HepG2 (cell line): Measurements from ENCODE around the gene SFR1. TPM values are rescaled to one million over a fixed set of nuclear protein-coding genes. Genes with fewer than 3 reads are reported as not detected.
A peak's percentile ranks its signal among the peaks of the same experiment; 100 is the strongest.

Experiments
- ARNTL ChIP-seq: sonication (generic); formaldehyde crosslinking; IDR thresholded peaks from 2 replicates; pipeline ENCODE4 v1.4.0; 2020; ENCODE audit warnings: mild to moderate bottlenecking, missing genetic modification reagents
- ATF6 ChIP-seq: sonication (generic); formaldehyde crosslinking; conservative IDR thresholded peaks from 2 replicates; pipeline ENCODE4 v1.4.0; 2020; ENCODE audit warnings: missing genetic modification reagents
- CENPBD1 ChIP-seq: sonication (generic); formaldehyde crosslinking; IDR thresholded peaks from 2 replicates; pipeline ENCODE4 v1.8.0; 2022; ENCODE audit warnings: missing genetic modification reagents, low read depth, mild to moderate bottlenecking, borderline replicate concordance
- ELF3 ChIP-seq: IDR thresholded peaks from 2 replicates; pipeline ENCODE4 v1.6.1; 2016; ENCODE audit warnings: missing genetic modification reagents, missing compliant biosample characterization
- FOXP4 ChIP-seq: sonication (generic); formaldehyde crosslinking; IDR thresholded peaks from 2 replicates; pipeline ENCODE4 v1.4.0; 2020; ENCODE audit warnings: missing genetic modification reagents
- IKZF5 ChIP-seq: IDR thresholded peaks from 2 replicates; pipeline ENCODE4 v1.6.1; 2018; ENCODE audit warnings: missing genetic modification reagents, mild to moderate bottlenecking, missing compliant biosample characterization
- KDM3A ChIP-seq: IDR thresholded peaks from 2 replicates; pipeline ENCODE4 v1.6.1; 2018; ENCODE audit warnings: low read depth, missing compliant biosample characterization
- MBNL3 ChIP-seq: fragments of 250-450 bp; sonication (Bioruptor Pico); conservative IDR thresholded peaks from 2 replicates; pipeline ENCODE4 v1.8.0; 2022; ENCODE audit warnings: mild to moderate bottlenecking, inconsistent platforms
- MEIS2 ChIP-seq: sonication (generic); formaldehyde crosslinking; IDR thresholded peaks from 2 replicates; pipeline ENCODE4 v1.9.0; 2021; ENCODE audit warnings: mild to moderate bottlenecking, missing genetic modification reagents
- NFE2L1 ChIP-seq: sonication (generic); formaldehyde crosslinking; IDR thresholded peaks from 2 replicates; pipeline ENCODE4 v1.4.0; 2020; ENCODE audit warnings: missing genetic modification reagents, mild to moderate bottlenecking, borderline replicate concordance
- NR2F1 ChIP-seq, 2 experiments: fragments of 450-650 bp in 1 of 2; formaldehyde crosslinking in 1 of 2; IDR thresholded peaks; 2 replicates each; pipeline versions ENCODE4 v1.5.0 to v1.6.1; 2016 to 2020; ENCODE audit warnings: mild to moderate bottlenecking in 1 of 2, missing compliant biosample characterization in 1 of 2, missing genetic modification reagents in 1 of 2, moderate library complexity in 1 of 2
- PAX8 ChIP-seq: sonication (generic); formaldehyde crosslinking; IDR thresholded peaks from 2 replicates; pipeline ENCODE4 v1.8.0; 2022; ENCODE audit warnings: mild to moderate bottlenecking, missing genetic modification reagents, borderline replicate concordance
- RNF219 ChIP-seq: sonication (generic); formaldehyde crosslinking; IDR thresholded peaks from 2 replicates; pipeline ENCODE4 v1.5.0; 2020; ENCODE audit warnings: mild to moderate bottlenecking, missing genetic modification reagents
- SPEN ChIP-seq: sonication (generic); formaldehyde crosslinking; IDR thresholded peaks from 2 replicates; pipeline ENCODE4 v1.5.1; 2020; ENCODE audit warnings: low read depth, mild to moderate bottlenecking, missing genetic modification reagents
- USF2 ChIP-seq, 2 experiments: sonication (generic) in 1 of 2; formaldehyde crosslinking in 1 of 2; IDR thresholded peaks; 2 replicates each; pipeline versions ENCODE4 v1.5.1 to v1.6.1; 2011 to 2020; ENCODE audit warnings: borderline replicate concordance in 1 of 2, low read depth in 1 of 2, low read length in 1 of 2, mild to moderate bottlenecking in 1 of 2, missing genetic modification reagents in 1 of 2, moderate library complexity in 1 of 2
- ZNF598 ChIP-seq: sonication (generic); formaldehyde crosslinking; IDR thresholded peaks from 2 replicates; pipeline ENCODE4 v1.5.1; 2020; ENCODE audit warnings: mild to moderate bottlenecking, missing genetic modification reagents, borderline replicate concordance
- ZNF616 ChIP-seq: sonication (generic); formaldehyde crosslinking; IDR thresholded peaks from 2 replicates; pipeline ENCODE4 v1.5.0; 2020; ENCODE audit warnings: low read depth, mild to moderate bottlenecking, missing genetic modification reagents
- ZNF761 ChIP-seq: sonication (generic); formaldehyde crosslinking; conservative IDR thresholded peaks from 2 replicates; pipeline ENCODE4 v1.4.0; 2020; ENCODE audit warnings: mild to moderate bottlenecking, missing genetic modification reagents
- polyA plus RNA-seq, 8 experiments: library from polyadenylated mRNA; depleted of rRNA in 3 of 8; stranded (reverse) in 7 of 8; unstranded in 1 of 8; fragments of >200 nt; fragmentation: Illumina TruSeq in 4 of 8; extraction: Trizol in 4 of 8; gene quantifications; 2 replicates each; pipeline versions ENCODE4 v1.2.1 to v1.2.3, GENCODE V29; 2011 to 2016; ENCODE audit warnings: low read depth in 4 of 8, missing spikeins in 1 of 8, mixed read lengths in 1 of 8; ENCODE audit not compliant: insufficient read depth in 1 of 8
- total RNA-seq, 5 experiments: library from RNA; depleted of rRNA; stranded (reverse); fragments of >200 nt; fragmentation: Illumina TruSeq; extraction: Trizol; gene quantifications; 2 replicates each; pipeline ENCODE4 v1.2.3, GENCODE V29; 2016; ENCODE audit warnings: low read depth in 1 of 5

Gene SFR1
- total and polyA plus RNA-seq, 2 of the 13 experiments (the other 11 are each of a cell fraction or from before 2014, with no cell fraction given) = 2.2 to 6.1 TPM

GRCh38 chr10:104121485-104122224 lies at the start of gene SFR1 (continued):
- TF ChIP-seq RNF219 (no peak), NFE2L1 (CRISPR knock-in tag) (no peak), SPEN (CRISPR knock-in tag) (peak; percentile 77), ZNF598 (no peak), KDM3A (CRISPR knock-in tag) (peak; percentile 61; the same call in 1 of the 2 replicates), NR2F1 (CRISPR knock-in tag; IDR thresholded peaks at IDR 0.05) (no peak), PAX8 (CRISPR knock-in tag) (no peak), ATF6 (CRISPR knock-in tag) (no peak), ZNF761 (CRISPR knock-in tag) (no peak), CENPBD1 (CRISPR knock-in tag) (no peak), IKZF5 (CRISPR knock-in tag) (peak; percentile 77; the same call in 1 of the 2 replicates), ARNTL (no peak), MEIS2 (CRISPR knock-in tag) (0 out of 2 replicates have a peak, but pooled peaks have one; percentile 44), USF2 (IDR thresholded peaks at IDR 0.05; ENCODE audit: low read depth, low read length) (no peak), USF2 (CRISPR knock-in tag; IDR thresholded peaks at IDR 0.05; ENCODE audit: borderline replicate concordance) (no peak; the same call in 1 of the 2 replicates), ZNF616 (no peak), FOXP4 (CRISPR knock-in tag) (no peak), MBNL3 (CRISPR knock-in tag) (no peak), ELF3 (peak; percentile 83)
